ENCODE measurements around the gene KRTAP3-2.
"Not testable (repeated sequence)": the region's sequence is repeated elsewhere in the genome, so short reads cannot be mapped to it uniquely, and the experiment has no call there.

Gene KRTAP3-2

GRCh38 chr17:40999563-40999962 lies at the start of gene KRTAP3-2:
Gene KRTAP3-2 (minus strand): TSS chr17:40999906. CDS start chr17:40999853, 53 bp downstream.
- not testable (repeated sequence) for DNase-seq

- DNase-seq: no peak
Observed at GRCh38 chr17:41049110-41049509, 49.4 kb upstream of the KRTAP3-2 start.

- DNase-seq: no peak
Observed at GRCh38 chr17:41048441-41048840, 48.7 kb upstream of the KRTAP3-2 start.

GRCh38 chr17:41046735-41047465 lies 47.2 kb upstream of the KRTAP3-2 start, which contains the start of gene KRTAP2-1:
Gene KRTAP2-1 (minus strand): TSS chr17:41047316. CDS start chr17:41047267, 49 bp downstream.
- DNase-seq: not testable (repeated sequence)

- DNase-seq: no peak
Observed at GRCh38 chr17:41042953-41043352, 43.2 kb upstream of the KRTAP3-2 start.

GRCh38 chr17:41040783-41041571 lies 41.3 kb upstream of the KRTAP3-2 start, which contains the start of gene KRTAP1-1:
Gene KRTAP1-1 (minus strand): TSS chr17:41041450. CDS start chr17:41041397, 53 bp downstream.
- not testable (repeated sequence) for DNase-seq

- DNase-seq: no peak
Observed at GRCh38 chr17:41037853-41038350, 38.2 kb upstream of the KRTAP3-2 start.

- not testable (repeated sequence) for DNase-seq
Observed at GRCh38 chr17:41034346-41034935, 34.7 kb upstream of the KRTAP3-2 start, which contains the start of gene KRTAP1-3. Gene KRTAP1-3 (minus strand): TSS chr17:41034874. CDS start chr17:41034821, 53 bp downstream.

- no peak for DNase-seq
Observed at GRCh38 chr17:41029633-41030245, 30.0 kb upstream of the KRTAP3-2 start, which contains the start of gene KRTAP1-4. Gene KRTAP1-4 (minus strand): TSS chr17:41030195. CDS start chr17:41030078, 117 bp downstream.

- no peak for DNase-seq
Observed at GRCh38 chr17:41026715-41027471, 27.2 kb upstream of the KRTAP3-2 start, which contains the start of gene KRTAP1-5. Gene KRTAP1-5 (minus strand): TSS chr17:41027208. CDS start chr17:41027155, 53 bp downstream.

- no peak for DNase-seq
Observed at GRCh38 chr17:41024697-41025096, 25.0 kb upstream of the KRTAP3-2 start.

GRCh38 chr17:41020336-41020735 lies 20.6 kb upstream of the KRTAP3-2 start:
- DNase-seq: no peak

GRCh38 chr17:41019415-41019814 lies 19.7 kb upstream of the KRTAP3-2 start:
- no peak for DNase-seq

GRCh38 chr17:41018541-41018940 lies 18.8 kb upstream of the KRTAP3-2 start:
- no peak for DNase-seq

- DNase-seq: no peak
Observed at GRCh38 chr17:41016578-41017215, 17.0 kb upstream of the KRTAP3-2 start.

GRCh38 chr17:41015454-41015853 lies 15.7 kb upstream of the KRTAP3-2 start:
- no peak for DNase-seq

- no peak for DNase-seq
Observed at GRCh38 chr17:41013606-41014005, 13.9 kb upstream of the KRTAP3-2 start.

GRCh38 chr17:41013181-41013580 lies 13.5 kb upstream of the KRTAP3-2 start:
- no peak for DNase-seq

GRCh38 chr17:41012326-41013120 lies 12.8 kb upstream of the KRTAP3-2 start:
- DNase-seq: no peak

GRCh38 chr17:41010441-41010840 lies 10.7 kb upstream of the KRTAP3-2 start:
- DNase-seq: no peak
